RWPE2 (cell line): ENCODE measurements around the gene LMO7.

Experiments used
- ATAC-seq: fragments of 200-7000 bp; cut with Tn5 transposase; 3 replicates; pipeline ENCODE4 v1.9.1; 2021; ENCODE audit warnings: low read depth
- DNase-seq: peaks from one replicate; pipeline ENCODE4 v3.0.0-alpha.2; 2020; ENCODE audit warnings: low spot score
- H3K27ac ChIP-seq: fragments of 450-650 bp; 2 replicates; pipeline ENCODE4 v1.5.1; 2017; ENCODE audit warnings: mild to moderate bottlenecking; ENCODE audit not compliant: poor library complexity, severe bottlenecking
- H3K27me3 ChIP-seq: fragments of 250-450 bp; sonication (Bioruptor Pico); 2 replicates; pipeline ENCODE4 v1.5.1; 2021; ENCODE audit warnings: mild to moderate bottlenecking, moderate library complexity; ENCODE audit not compliant: insufficient read depth, poor library complexity, severe bottlenecking
- H3K36me3 ChIP-seq: fragments of 250-450 bp; sonication (Bioruptor Pico); 2 replicates; pipeline ENCODE4 v1.5.1; 2020; ENCODE audit warnings: low read depth, mild to moderate bottlenecking, moderate library complexity
- H3K4me1 ChIP-seq: fragments of 250-450 bp; sonication (Bioruptor Pico); 2 replicates; pipeline ENCODE4 v1.5.1; 2021; ENCODE audit warnings: mild to moderate bottlenecking, moderate library complexity; ENCODE audit not compliant: insufficient read depth, poor library complexity, severe bottlenecking
- H3K4me3 ChIP-seq: fragments of 250-450 bp; sonication (Bioruptor Pico); 2 replicates; pipeline ENCODE4 v1.5.1; 2021; ENCODE audit warnings: mild to moderate bottlenecking, moderate library complexity; ENCODE audit not compliant: severe bottlenecking
- H3K9me3 ChIP-seq: fragments of 250-450 bp; sonication (Bioruptor Pico); 2 replicates; pipeline ENCODE4 v1.5.1; 2021; ENCODE audit warnings: mild to moderate bottlenecking, moderate library complexity; ENCODE audit not compliant: severe bottlenecking
- TF ChIP-seq, protein P1 (sequence below): fragments of 450-650 bp; IDR thresholded peaks from one replicate; pipeline ENCODE4 v1.5.1; 2017; ENCODE audit warnings: mild to moderate bottlenecking, moderate library complexity; ENCODE audit not compliant: poor library complexity, severe bottlenecking

The LMO7 gene

DNA sequence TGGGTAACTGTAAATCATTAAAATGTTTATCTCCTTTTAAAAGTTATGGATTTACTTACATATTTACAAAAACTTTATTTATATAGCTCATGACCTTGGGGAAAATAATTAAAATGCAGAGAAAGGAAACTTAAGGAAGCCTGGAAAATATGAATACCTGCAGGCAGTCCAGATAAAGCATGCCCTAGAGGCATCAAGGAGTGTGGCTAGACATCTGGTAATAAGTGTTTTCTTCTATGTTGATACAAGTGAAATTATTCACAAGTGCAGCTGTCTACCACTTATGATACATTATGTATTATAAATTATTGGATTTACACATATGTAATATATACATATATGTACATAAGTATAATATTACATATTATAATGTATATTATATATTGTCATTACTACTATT, 207.9 kb downstream of the LMO7 start:
- Histone ChIP-seq H3K4me3 (no peak overlapping the region), H3K4me1 (no peaks in the 10 kb centered on the region), H3K9me3 (no peaks in the 10 kb centered on the region), H3K27ac (no peak overlapping the region), H3K27me3 (no peaks in the 10 kb centered on the region), H3K36me3 (peaks cover 4% of the 10 kb centered on the region; the same call in 1 of the 2 replicates)
- no peak for DNase-seq
- ATAC-seq, result no peak
- TF ChIP-seq, protein P1, sequence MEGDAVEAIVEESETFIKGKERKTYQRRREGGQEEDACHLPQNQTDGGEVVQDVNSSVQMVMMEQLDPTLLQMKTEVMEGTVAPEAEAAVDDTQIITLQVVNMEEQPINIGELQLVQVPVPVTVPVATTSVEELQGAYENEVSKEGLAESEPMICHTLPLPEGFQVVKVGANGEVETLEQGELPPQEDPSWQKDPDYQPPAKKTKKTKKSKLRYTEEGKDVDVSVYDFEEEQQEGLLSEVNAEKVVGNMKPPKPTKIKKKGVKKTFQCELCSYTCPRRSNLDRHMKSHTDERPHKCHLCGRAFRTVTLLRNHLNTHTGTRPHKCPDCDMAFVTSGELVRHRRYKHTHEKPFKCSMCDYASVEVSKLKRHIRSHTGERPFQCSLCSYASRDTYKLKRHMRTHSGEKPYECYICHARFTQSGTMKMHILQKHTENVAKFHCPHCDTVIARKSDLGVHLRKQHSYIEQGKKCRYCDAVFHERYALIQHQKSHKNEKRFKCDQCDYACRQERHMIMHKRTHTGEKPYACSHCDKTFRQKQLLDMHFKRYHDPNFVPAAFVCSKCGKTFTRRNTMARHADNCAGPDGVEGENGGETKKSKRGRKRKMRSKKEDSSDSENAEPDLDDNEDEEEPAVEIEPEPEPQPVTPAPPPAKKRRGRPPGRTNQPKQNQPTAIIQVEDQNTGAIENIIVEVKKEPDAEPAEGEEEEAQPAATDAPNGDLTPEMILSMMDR, result no peak

DNA sequence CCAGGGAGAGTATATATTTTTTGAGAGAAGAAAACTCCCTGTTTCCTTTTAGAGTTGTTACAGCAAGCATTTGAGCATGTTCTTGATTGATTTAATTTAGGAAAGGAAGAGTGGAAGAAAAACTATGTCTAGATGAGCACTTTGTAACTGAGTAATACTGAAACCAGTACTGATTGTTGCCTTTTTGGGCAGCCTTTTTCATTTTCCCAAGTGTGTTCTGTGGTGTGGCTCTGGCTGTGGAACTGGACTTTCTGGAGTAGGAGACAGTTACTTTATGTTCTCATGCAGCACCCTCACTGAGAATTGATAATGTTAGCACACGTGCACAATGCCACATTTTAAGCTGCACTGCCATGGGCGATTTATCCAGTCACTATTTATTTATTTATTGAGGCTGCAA, 211.5 kb downstream of the LMO7 start:
- H3K4me3 ChIP-seq, result no peak overlapping the region
- no peak for ATAC-seq
- peaks cover 3% of the 10 kb centered on the region; the same call in 1 of the 2 replicates for H3K36me3 ChIP-seq

DNA sequence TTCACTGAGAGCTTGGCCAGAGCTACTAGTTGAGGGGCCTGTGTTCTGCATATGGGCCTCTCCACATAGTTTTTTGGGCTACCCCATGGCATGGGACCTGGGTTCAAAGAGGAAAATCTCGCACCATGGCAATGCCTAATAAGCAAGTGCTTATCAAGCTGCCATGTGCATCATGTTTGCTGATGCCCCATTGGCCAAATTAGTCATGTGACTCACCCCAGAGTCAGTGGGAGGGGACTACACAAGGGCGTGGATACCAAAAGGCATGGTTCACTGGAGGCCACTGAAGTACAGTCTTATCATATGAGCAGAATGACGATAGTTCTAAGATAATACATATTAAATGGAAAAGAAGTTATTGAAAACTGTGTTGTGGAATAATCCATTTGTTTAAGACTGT, 214.8 kb downstream of the LMO7 start:
- TF ChIP-seq, protein P1, result no peak
- no peak overlapping the region for H3K27ac ChIP-seq
- no peaks in the 10 kb centered on the region for H3K27me3 ChIP-seq
- H3K4me1 ChIP-seq, result no peaks in the 10 kb centered on the region
- no peaks in the 10 kb centered on the region for H3K9me3 ChIP-seq
- DNase-seq (no peak), ATAC-seq (no peak)
- no peak overlapping the region for H3K4me3 ChIP-seq
- no peaks in the 10 kb centered on the region for H3K36me3 ChIP-seq

More for the DNA sequence above, 211.5 kb downstream of the LMO7 start:
- H3K27ac ChIP-seq, result no peak overlapping the region
- no peaks in the 10 kb centered on the region for H3K4me1 ChIP-seq
- no peaks in the 10 kb centered on the region for H3K9me3 ChIP-seq
- TF ChIP-seq, protein P1, result no peak
- DNase-seq, result no peak
- no peaks in the 10 kb centered on the region for H3K27me3 ChIP-seq

DNA sequence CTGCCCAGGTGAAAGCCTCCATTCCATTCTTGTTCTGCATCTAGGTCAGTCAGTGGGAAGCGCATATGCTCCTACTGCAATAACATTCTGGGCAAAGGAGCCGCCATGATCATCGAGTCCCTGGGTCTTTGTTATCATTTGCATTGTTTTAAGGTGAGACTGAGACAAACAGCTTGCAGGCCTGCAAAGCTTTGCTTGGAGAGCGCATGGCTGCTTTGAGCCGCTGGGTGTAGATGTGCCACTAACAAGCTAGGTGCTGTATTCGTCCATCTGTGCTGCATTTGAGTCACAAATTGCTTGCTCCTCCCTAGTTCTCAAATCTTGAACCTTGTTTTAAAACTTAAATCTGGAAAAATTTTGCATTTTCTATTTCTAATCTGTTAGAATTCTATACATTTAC, 219.1 kb downstream of the LMO7 start:
- no peaks in the 10 kb centered on the region for H3K9me3 ChIP-seq

DNA sequence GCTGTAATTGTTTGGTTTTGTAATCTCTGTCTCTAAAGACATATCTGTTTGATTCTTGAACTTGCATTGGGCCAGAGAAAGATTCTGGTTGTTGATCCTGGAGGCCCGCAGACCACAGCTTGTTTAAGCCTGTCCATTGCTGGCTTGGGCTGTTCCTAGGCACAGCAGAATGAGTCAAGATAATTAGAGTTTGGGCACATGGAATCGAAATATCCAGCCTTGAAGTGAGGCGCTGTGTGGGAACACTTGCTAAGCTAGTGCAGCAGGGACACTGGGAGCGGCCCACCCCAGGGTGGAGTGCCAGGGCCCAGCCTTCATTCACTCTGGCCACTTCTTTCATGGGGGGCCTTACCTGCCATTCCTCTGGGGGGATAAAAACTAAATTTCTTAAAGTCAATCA, 219.7 kb downstream of the LMO7 start:
- H3K9me3 ChIP-seq, result no peaks in the 10 kb centered on the region
- H3K36me3 ChIP-seq, result no peaks in the 10 kb centered on the region
- no peak overlapping the region for H3K4me3 ChIP-seq
- ATAC-seq (no peak), DNase-seq (no peak)
- no peaks in the 10 kb centered on the region for H3K27me3 ChIP-seq
- H3K4me1 ChIP-seq, result no peaks in the 10 kb centered on the region
- TF ChIP-seq, protein P1, result no peak
- no peak overlapping the region for H3K27ac ChIP-seq

More for the DNA sequence above, 219.1 kb downstream of the LMO7 start:
- H3K4me1 ChIP-seq, result no peaks in the 10 kb centered on the region
- no peaks in the 10 kb centered on the region for H3K36me3 ChIP-seq
- no peak for ATAC-seq
- TF ChIP-seq, protein P1, result no peak
- H3K4me3 ChIP-seq, result no peak overlapping the region
- H3K27me3 ChIP-seq, result no peaks in the 10 kb centered on the region
- no peak overlapping the region for H3K27ac ChIP-seq
- DNase-seq, result no peak
